ENCODE measurements around the gene NFIC.

The NFIC gene

GRCh38 chr19:3358689-3359014 lies 7.7 kb upstream of the NFIC start:
- no peak for FAIRE-seq

GRCh38 chr19:3359015-3359918 lies 7.1 kb upstream of the NFIC start:
- FAIRE-seq = peak; percentile 87

More at GRCh38 chr19:3358689-3359014, 7.7 kb upstream of the NFIC start:
- no peak for TF ChIP-seq SPI1 (IDR thresholded peaks at IDR 0.05; ENCODE audit: low read depth, low read length)
- TF ChIP-seq POLR2A (IDR thresholded peaks at IDR 0.05; ENCODE audit: low read depth, low read length) = no peak
- no peak for TF ChIP-seq POLR2AphosphoS5 (IDR thresholded peaks at IDR 0.05; ENCODE audit: low read depth, low read length)
- no peak for TF ChIP-seq POU2F2 (IDR thresholded peaks at IDR 0.05; ENCODE audit: low read depth, low read length)
- TF ChIP-seq PAX5 (IDR thresholded peaks at IDR 0.05; ENCODE audit: insufficient read depth, low read length, severe bottlenecking) = no peak
- no peak for TF ChIP-seq TAF1 (IDR thresholded peaks at IDR 0.05; ENCODE audit: low read depth, low read length)
- DNase-seq (ENCODE audit: insufficient read length, low spot score) = no peak

GRCh38 chr19:3359919-3360420 lies 6.4 kb upstream of the NFIC start:
- DNase-seq (ENCODE audit: insufficient read length, low spot score) (peak; percentile 77), FAIRE-seq (peak; percentile 61)
- TF ChIP-seq POLR2AphosphoS5 (IDR thresholded peaks at IDR 0.05; ENCODE audit: low read depth, low read length) (no peak), SPI1 (IDR thresholded peaks at IDR 0.05; ENCODE audit: low read depth, low read length) (no peak), TAF1 (IDR thresholded peaks at IDR 0.05; ENCODE audit: low read depth, low read length) (no peak), POU2F2 (IDR thresholded peaks at IDR 0.05; ENCODE audit: low read depth, low read length) (no peak), POLR2A (IDR thresholded peaks at IDR 0.05; ENCODE audit: low read depth, low read length) (no peak), PAX5 (IDR thresholded peaks at IDR 0.05; ENCODE audit: insufficient read depth, low read length, severe bottlenecking) (no peak)

More at GRCh38 chr19:3359015-3359918, 7.1 kb upstream of the NFIC start:
- peak; percentile 83 for DNase-seq (ENCODE audit: insufficient read length, low spot score)
- TF ChIP-seq POLR2A (IDR thresholded peaks at IDR 0.05; ENCODE audit: low read depth, low read length) (no peak), POU2F2 (IDR thresholded peaks at IDR 0.05; ENCODE audit: low read depth, low read length) (no peak), POLR2AphosphoS5 (IDR thresholded peaks at IDR 0.05; ENCODE audit: low read depth, low read length) (no peak), TAF1 (IDR thresholded peaks at IDR 0.05; ENCODE audit: low read depth, low read length) (no peak), SPI1 (IDR thresholded peaks at IDR 0.05; ENCODE audit: low read depth, low read length) (no peak), PAX5 (IDR thresholded peaks at IDR 0.05; ENCODE audit: insufficient read depth, low read length, severe bottlenecking) (no peak)

GRCh38 chr19:3360421-3361383 lies 5.7 kb upstream of the NFIC start:
- no peak for TF ChIP-seq TAF1 (IDR thresholded peaks at IDR 0.05; ENCODE audit: low read depth, low read length)
- TF ChIP-seq POLR2A (IDR thresholded peaks at IDR 0.05; ENCODE audit: low read depth, low read length) = no peak
- peak; percentile 63; the same call in 1 of the 2 replicates for TF ChIP-seq SPI1 (IDR thresholded peaks at IDR 0.05; ENCODE audit: low read depth, low read length)
- DNase-seq (ENCODE audit: insufficient read length, low spot score) (peak; percentile 79), FAIRE-seq (peak; percentile 89)

GRCh38 chr19:3361384-3362216 lies 4.8 kb upstream of the NFIC start:
- DNase-seq (ENCODE audit: insufficient read length, low spot score) = no peak

GRCh38 chr19:3362217-3362906 lies 4.0 kb upstream of the NFIC start:
- TF ChIP-seq POLR2A (IDR thresholded peaks at IDR 0.05; ENCODE audit: low read depth, low read length) (no peak), POLR2AphosphoS5 (IDR thresholded peaks at IDR 0.05; ENCODE audit: low read depth, low read length) (no peak), SPI1 (IDR thresholded peaks at IDR 0.05; ENCODE audit: low read depth, low read length) (no peak), POU2F2 (IDR thresholded peaks at IDR 0.05; ENCODE audit: low read depth, low read length) (no peak), TAF1 (IDR thresholded peaks at IDR 0.05; ENCODE audit: low read depth, low read length) (no peak), PAX5 (IDR thresholded peaks at IDR 0.05; ENCODE audit: insufficient read depth, low read length, severe bottlenecking) (no peak)
- FAIRE-seq (peak; percentile 61), DNase-seq (ENCODE audit: insufficient read length, low spot score) (no peak)

More at GRCh38 chr19:3361384-3362216, 4.8 kb upstream of the NFIC start:
- FAIRE-seq = peak; percentile 84
- no peak for TF ChIP-seq POU2F2 (IDR thresholded peaks at IDR 0.05; ENCODE audit: low read depth, low read length)
- no peak for TF ChIP-seq POLR2AphosphoS5 (IDR thresholded peaks at IDR 0.05; ENCODE audit: low read depth, low read length)
- no peak for TF ChIP-seq POLR2A (IDR thresholded peaks at IDR 0.05; ENCODE audit: low read depth, low read length)
- TF ChIP-seq TAF1 (IDR thresholded peaks at IDR 0.05; ENCODE audit: low read depth, low read length) = no peak
- no peak for TF ChIP-seq SPI1 (IDR thresholded peaks at IDR 0.05; ENCODE audit: low read depth, low read length)
- no peak for TF ChIP-seq PAX5 (IDR thresholded peaks at IDR 0.05; ENCODE audit: insufficient read depth, low read length, severe bottlenecking)

GRCh38 chr19:3363841-3364500 lies 2.4 kb upstream of the NFIC start:
- FAIRE-seq = no peak
- TF ChIP-seq TAF1 (IDR thresholded peaks at IDR 0.05; ENCODE audit: low read depth, low read length) (no peak), SPI1 (IDR thresholded peaks at IDR 0.05; ENCODE audit: low read depth, low read length) (no peak), POU2F2 (IDR thresholded peaks at IDR 0.05; ENCODE audit: low read depth, low read length) (no peak), POLR2A (IDR thresholded peaks at IDR 0.05; ENCODE audit: low read depth, low read length) (no peak), POLR2AphosphoS5 (IDR thresholded peaks at IDR 0.05; ENCODE audit: low read depth, low read length) (no peak), PAX5 (IDR thresholded peaks at IDR 0.05; ENCODE audit: insufficient read depth, low read length, severe bottlenecking) (no peak)
- DNase-seq (ENCODE audit: insufficient read length, low spot score) = no peak

Measured in GM12891 (cell line).